PFSK-1 (cell line): ENCODE results near the gene ARHGAP28.

ENCODE experiments used
- POLR2AphosphoS5 ChIP-seq: IDR thresholded peaks from 2 replicates; pipeline ENCODE4 v1.6.1; 2012; ENCODE audit warnings: low read depth, mild to moderate bottlenecking, control low read depth, low read length, moderate library complexity
- REST ChIP-seq, 2 experiments: IDR thresholded peaks; 2 replicates each; pipeline versions ENCODE4 v1.6.1 to v1.8.0; 2011 to 2012; ENCODE audit warnings: low read depth in 2 of 2, low read length in 2 of 2, control low read depth in 1 of 2, inconsistent platforms in 1 of 2, mild to moderate bottlenecking in 1 of 2, moderate library complexity in 1 of 2; ENCODE audit not compliant: insufficient read depth in 1 of 2
- SIN3A ChIP-seq: IDR thresholded peaks from 2 replicates; pipeline ENCODE4 v1.6.1; 2012; ENCODE audit warnings: mild to moderate bottlenecking, low read length, moderate library complexity, borderline replicate concordance; ENCODE audit not compliant: insufficient read depth

DNA sequence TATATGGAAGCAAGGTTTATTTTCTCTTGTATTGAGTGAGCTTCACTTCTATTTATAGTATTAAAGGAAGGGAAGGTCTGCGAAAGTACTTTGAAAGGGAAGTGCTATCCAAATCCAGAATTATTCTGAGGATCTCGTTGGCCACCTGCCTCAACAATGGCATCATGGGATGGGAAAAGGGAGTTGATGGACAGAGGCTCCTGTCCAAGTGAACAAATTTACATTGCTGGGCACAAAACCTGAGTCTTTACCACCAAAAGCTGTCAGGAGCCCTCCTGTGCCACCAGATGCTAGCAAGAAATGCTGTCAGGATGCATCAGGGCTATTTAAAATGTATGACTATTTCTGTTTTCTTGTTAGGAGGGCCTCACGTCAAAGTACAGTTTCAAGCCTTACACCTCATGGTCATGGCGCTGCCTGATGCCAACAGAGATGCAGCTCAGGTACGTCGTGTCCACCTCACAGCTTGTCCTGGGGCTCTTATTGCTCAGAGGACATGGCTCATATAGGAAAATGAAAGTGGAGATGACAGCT lies 157.3 kb downstream of the ARHGAP28 start:
- TF ChIP-seq SIN3A (no peak), POLR2AphosphoS5 (no peak), REST (IDR thresholded peaks at IDR 0.05; ENCODE audit: insufficient read depth in 1 of 2, low read depth in 2 of 2, low read length in 2 of 2) (no peak)
